Upper lobe of left lung (tissue), 4 donors: ENCODE measurements around the gene PVALB.

Experiments used
- CTCF ChIP-seq, 6 experiments: fragments of 450-650 bp in 4 of 6; fragments of 200-600 bp in 2 of 6; sonication (generic) in 2 of 6; IDR thresholded peaks; one replicate each; pipeline ENCODE4 v1.5.1; 2016 to 2019; ENCODE audit warnings: antibody characterized with exemption in 6 of 6
- POLR2A ChIP-seq, 4 donors: fragments of 450-650 bp; IDR thresholded peaks; one replicate each; pipeline ENCODE4 v1.5.1; 2016 to 2017; ENCODE audit warnings: antibody characterized with exemption in 4 of 4, mild to moderate bottlenecking in 2 of 4

GRCh38 chr22:36856121-36856791, 39.4 kb upstream of the PVALB start:
- TF ChIP-seq POLR2A (IDR thresholded peaks at IDR 0.05) (no peak), CTCF (IDR thresholded peaks at IDR 0.05) (peak; percentile 99 to 100 (median 100))
